CD14-positive monocyte (primary cell): ENCODE results near the gene EIF3K. TPM values are rescaled to one million over a fixed set of nuclear protein-coding genes. Genes with fewer than 3 reads are reported as not detected.

Experiments used
- DNase-seq, 3 donors: peaks; one replicate each; pipeline ENCODE4 v3.0.0-alpha.2; 2011 to 2022
- H2AFZ ChIP-seq: 2 replicates; pipeline ENCODE4 v1.6.0; 2012; ENCODE audit warnings: mild to moderate bottlenecking, low read depth, low read length, inconsistent platforms; ENCODE audit not compliant: insufficient read depth, poor library complexity, severe bottlenecking
- H3K27ac ChIP-seq, 2 donors: 1 replicate in 1 of 2; 2 replicates in 1 of 2; pipeline ENCODE4 v1.5.1; 2012 to 2013; ENCODE audit warnings: low read length in 2 of 2, control low read depth in 1 of 2, inconsistent platforms in 1 of 2, low read depth in 1 of 2, mild to moderate bottlenecking in 1 of 2
- H3K27me3 ChIP-seq, 2 donors: one replicate each; pipeline versions ENCODE4 v1.6.0 to v1.6.1; 2011 to 2013; ENCODE audit warnings: low read length in 2 of 2; ENCODE audit not compliant: control insufficient read depth in 2 of 2, insufficient read depth in 2 of 2
- H3K36me3 ChIP-seq, 2 donors: replicated peaks in 1 of 2; 1 replicate in 1 of 2; 2 replicates in 1 of 2; pipeline versions ENCODE4 v1.5.1 to v1.6.1; 2012 to 2013; ENCODE audit warnings: low read length in 2 of 2, control low read depth in 1 of 2, inconsistent platforms in 1 of 2, mild to moderate bottlenecking in 1 of 2; ENCODE audit not compliant: insufficient read depth in 2 of 2, control insufficient read depth in 1 of 2
- H3K4me1 ChIP-seq, 2 donors: 1 replicate in 1 of 2; 2 replicates in 1 of 2; pipeline versions ENCODE4 v1.5.1 to v1.6.1; 2012 to 2013; ENCODE audit warnings: low read length in 2 of 2, control low read depth in 1 of 2, inconsistent platforms in 1 of 2, mild to moderate bottlenecking in 1 of 2, moderate library complexity in 1 of 2; ENCODE audit not compliant: insufficient read depth in 2 of 2, control insufficient read depth in 1 of 2
- H3K4me2 ChIP-seq: replicated peaks from 2 replicates; pipeline ENCODE3; 2012; ENCODE audit warnings: low read length, moderate library complexity, mild to moderate bottlenecking; ENCODE audit not compliant: poor library complexity, severe bottlenecking; ENCODE audit errors: extremely low read depth
- H3K4me3 ChIP-seq, 3 experiments: fragments of 200-600 bp in 1 of 3; sonication (generic) in 1 of 3; replicated peaks in 1 of 3; 1 replicate in 2 of 3; 2 replicates in 1 of 3; pipeline ENCODE4 v1.5.1; 2011 to 2013; ENCODE audit warnings: low read length in 3 of 3, mild to moderate bottlenecking in 3 of 3, control low read depth in 2 of 3, low read depth in 2 of 3, inconsistent platforms in 1 of 3, moderate library complexity in 1 of 3
- H3K79me2 ChIP-seq: 2 replicates; pipeline ENCODE4 v1.6.0; 2012; ENCODE audit warnings: mild to moderate bottlenecking, control low read depth, inconsistent platforms, low read length, moderate library complexity; ENCODE audit not compliant: insufficient read depth
- H3K9ac ChIP-seq: 2 replicates; pipeline ENCODE4 v1.6.0; 2017; ENCODE audit warnings: low read length, mild to moderate bottlenecking; ENCODE audit not compliant: insufficient read depth, poor library complexity, severe bottlenecking
- H3K9me3 ChIP-seq, 2 donors: replicated peaks in 1 of 2; 1 replicate in 1 of 2; 2 replicates in 1 of 2; pipeline versions ENCODE4 v1.5.1 to v1.6.1; 2012 to 2013; ENCODE audit warnings: low read length in 2 of 2, control low read depth in 1 of 2; ENCODE audit not compliant: control insufficient read depth in 1 of 2, insufficient read depth in 1 of 2
- H4K20me1 ChIP-seq: 2 replicates; pipeline ENCODE4 v1.6.0; 2012; ENCODE audit warnings: mild to moderate bottlenecking, low read length, control low read depth, moderate library complexity; ENCODE audit not compliant: insufficient read depth
- H3K27ac Mint-ChIP-seq, 7 donors: one replicate each; pipeline ENCODE4 v1.8.0; 2020; ENCODE audit warnings: mild to moderate bottlenecking in 7 of 7, mixed read lengths in 7 of 7, moderate library complexity in 6 of 7, inconsistent platforms in 2 of 7
- H3K27me3 Mint-ChIP-seq, 3 donors: one replicate each; pipeline ENCODE4 v1.8.0; 2021 to 2022; ENCODE audit warnings: low read depth in 3 of 3, mild to moderate bottlenecking in 3 of 3, mixed read lengths in 3 of 3, moderate library complexity in 3 of 3, inconsistent platforms in 1 of 3
- H3K36me3 Mint-ChIP-seq, 2 donors: one replicate each; pipeline ENCODE4 v1.8.0; 2020; ENCODE audit warnings: mixed read lengths in 2 of 2, inconsistent platforms in 1 of 2, mild to moderate bottlenecking in 1 of 2
- H3K4me1 Mint-ChIP-seq: one replicate; pipeline ENCODE4 v1.8.0; 2020; ENCODE audit warnings: mild to moderate bottlenecking, mixed read lengths
- H3K4me3 Mint-ChIP-seq, 2 donors: one replicate each; pipeline ENCODE4 v1.8.0; 2020; ENCODE audit warnings: mild to moderate bottlenecking in 2 of 2, mixed read lengths in 2 of 2, moderate library complexity in 1 of 2
- H3K9me3 Mint-ChIP-seq, 7 donors: one replicate each; pipeline ENCODE4 v1.8.0; 2020 to 2022; ENCODE audit warnings: mixed read lengths in 7 of 7, mild to moderate bottlenecking in 6 of 7, moderate library complexity in 6 of 7, inconsistent platforms in 2 of 7
- CTCF ChIP-seq: fragments of 200-600 bp; IDR thresholded peaks from one replicate; pipeline ENCODE4 v1.8.0; 2022; ENCODE audit warnings: antibody characterized with exemption, mild to moderate bottlenecking
- WGBS: methylation state at CpG from one replicate; pipeline ENCODE4 v1.1.5; 2013; ENCODE audit warnings: missing lambda C conversion rate; ENCODE audit not compliant: insufficient coverage; 5-methylcytosine and 5-hydroxymethylcytosine counted together
- intact Hi-C, 2 donors: fragments of 100-400 bp; cut with micrococcal nuclease; formaldehyde crosslinking; loops; one replicate each; pipeline versions ENCODE4 v1.15.0 to v1.15.1; 2023
- polyA plus RNA-seq, 3 donors: library from polyadenylated mRNA; depleted of rRNA in 1 of 3; unstranded in 2 of 3; stranded (reverse) in 1 of 3; fragments of 300-500 nt in 2 of 3; fragments of >200 nt in 1 of 3; fragmentation: Illumina TruSeq in 2 of 3; gene quantifications; 1 replicate in 2 of 3; 2 replicates in 1 of 3; pipeline ENCODE4 v1.2.3, GENCODE V29; 2012 to 2021

The EIF3K gene
- polyA plus RNA-seq, 3 donors: 326 to 1,088 (median 381) TPM

GRCh38 chr19:38617283-38617763 lies 1.7 kb upstream of the EIF3K start:
- intact Hi-C loops: loop anchor here in 1 of 2 donors (5.0 kb wide), 2 partner anchors 200 to 300 kb away; partner anchors contain the start of genes KCNK6 and YIF1B
- Histone ChIP-seq H4K20me1 (no peaks in the 10 kb centered on the region), H3K36me3 (peaks cover 29 to 42% of the 10 kb centered on the region in 2 donors), H3K27ac (peak overlapping the region; percentile 76 to 97), H3K9me3 (no peaks in the 10 kb centered on the region), H3K4me1 (peaks cover 35 to 44% of the 10 kb centered on the region in 2 donors), H3K79me2 (peaks cover 71% of the 10 kb centered on the region), H3K4me3 (peak overlapping the region; percentile 72 to 100 (median 99)), H3K27me3 (no peaks in the 10 kb centered on the region), H2AFZ (peak overlapping the region; percentile 99), H3K4me2 (peak overlapping the region; percentile 99), H3K9ac (peak overlapping the region; percentile 94)
- TF ChIP-seq CTCF: no peak
- peak overlapping the region; percentile 99 to 100 for H3K4me3 Mint-ChIP-seq
- DNase-seq: peak in 2 of 3 donors; percentile 6 to 46
- no peaks in the 10 kb centered on the region for H3K9me3 Mint-ChIP-seq
- H3K4me1 Mint-ChIP-seq: peaks cover 31% of the 10 kb centered on the region
- peaks cover 27 to 49% of the 10 kb centered on the region in 2 donors for H3K36me3 Mint-ChIP-seq
- H3K27me3 Mint-ChIP-seq: peaks cover 0 to 2% (median 1%) of the 10 kb centered on the region in 3 donors
- WGBS: no CpG with 5 or more reads among the region's 9 CpGs
- peak overlapping the region; percentile 17 to 100 (median 72) for H3K27ac Mint-ChIP-seq

- Histone ChIP-seq H2AFZ (peak within 1 kb of the TSS; percentile 99), H3K79me2 (peaks cover 71% of the 10 kb centered on the region), H3K4me2 (peak within 1 kb of the TSS; percentile 99), H3K9ac (peak within 1 kb of the TSS; percentile 94), H3K27me3 (no peaks in the 10 kb centered on the region), H4K20me1 (no peaks in the 10 kb centered on the region), H3K9me3 (no peaks in the 10 kb centered on the region), H3K27ac (peak within 1 kb of the TSS; percentile 76 to 97), H3K4me3 (peak within 1 kb of the TSS; percentile 72 to 100 (median 99)), H3K36me3 (peaks cover 28 to 42% of the 10 kb centered on the region in 2 donors), H3K4me1 (peaks cover 35 to 44% of the 10 kb centered on the region in 2 donors)
- intact Hi-C loops: loop anchor here (2.0 to 5.0 kb wide), 3 partner anchors 201 to 301 kb away; partner anchors contain the start of genes KCNK6 (in 1 of the 2) and YIF1B (in 1 of the 2)
- DNase-seq: peak; percentile 14 to 42 (median 25)
- Mint-ChIP-seq H3K36me3 (peaks cover 27 to 49% of the 10 kb centered on the region in 2 donors), H3K27me3 (peaks cover 0 to 2% (median 1%) of the 10 kb centered on the region in 3 donors), H3K9me3 (no peaks in the 10 kb centered on the region), H3K4me1 (peaks cover 31% of the 10 kb centered on the region), H3K27ac (peak within 1 kb of the TSS; percentile 84 to 100 (median 90)), H3K4me3 (peak within 1 kb of the TSS; percentile 99 to 100)
- no peak for TF ChIP-seq CTCF
- WGBS: 3% methylated on average over 24 of the region's 28 CpGs
Measured at GRCh38 chr19:38617764-38618589, 1.0 kb upstream of the EIF3K start, which contains the start of gene MAP4K1. Gene MAP4K1, minus strand, starts transcription at chr19:38617953. Its CDS starts 58 bp downstream, at chr19:38617895.
